Activated CD8-positive, alpha-beta memory T cell treated with anti-CD3 and anti-CD28 coated beads, Interleukin-2, amount 50 U/mL, for 24 hours (primary cell): ENCODE results near the gene MAP3K5.

Experiments
- DNase-seq: peaks from one replicate; pipeline ENCODE4 v3.0.0-alpha.2; 2020; ENCODE audit errors: extremely low read depth

MAP3K5 gene

GRCh38 chr6:136520517-136520916 lies 271.8 kb downstream of the MAP3K5 start:
- no peak for DNase-seq

GRCh38 chr6:136517582-136517981 lies 274.7 kb downstream of the MAP3K5 start:
- no peak for DNase-seq

- DNase-seq, result no peak
Observed at GRCh38 chr6:136517002-136517401, 275.3 kb downstream of the MAP3K5 start.

GRCh38 chr6:136514591-136514990 lies 277.7 kb downstream of the MAP3K5 start:
- no peak for DNase-seq

GRCh38 chr6:136511926-136512325 lies 280.4 kb downstream of the MAP3K5 start:
- DNase-seq, result no peak

- no peak for DNase-seq
Observed at GRCh38 chr6:136511397-136511796, 280.9 kb downstream of the MAP3K5 start.

- no peak for DNase-seq
Observed at GRCh38 chr6:136510782-136511181, 281.5 kb downstream of the MAP3K5 start.

GRCh38 chr6:136510299-136510698 lies 282.0 kb downstream of the MAP3K5 start:
- DNase-seq, result no peak

- no peak for DNase-seq
Observed at GRCh38 chr6:136508725-136509392, 283.4 kb downstream of the MAP3K5 start.
